Esophagus muscularis mucosa (tissue), 4 donors: ENCODE results near the gene FANCC.

Experiments
- EP300 ChIP-seq: sonication (generic); formaldehyde crosslinking; IDR thresholded peaks from one replicate; pipeline ENCODE4 v1.6.1; 2017; ENCODE audit warnings: antibody characterized with exemption
- POLR2A ChIP-seq: fragments of 450-650 bp; IDR thresholded peaks from one replicate; pipeline ENCODE4 v1.6.1; 2017; ENCODE audit warnings: antibody characterized with exemption, moderate library complexity, mild to moderate bottlenecking, low read depth
- POLR2AphosphoS5 ChIP-seq, 2 donors: sonication (generic); formaldehyde crosslinking; IDR thresholded peaks; one replicate each; pipeline ENCODE4 v1.6.1; 2017; ENCODE audit warnings: antibody characterized with exemption in 2 of 2
- TF ChIP-seq, protein P1 (sequence below), 3 experiments: fragments of 200-600 bp in 2 of 3; fragments of 450-650 bp in 1 of 3; sonication (generic) in 2 of 3; IDR thresholded peaks; one replicate each; pipeline ENCODE4 v1.5.1; 2017 to 2019; ENCODE audit warnings: antibody characterized with exemption in 3 of 3, mild to moderate bottlenecking in 2 of 3, moderate library complexity in 1 of 3

DNA sequence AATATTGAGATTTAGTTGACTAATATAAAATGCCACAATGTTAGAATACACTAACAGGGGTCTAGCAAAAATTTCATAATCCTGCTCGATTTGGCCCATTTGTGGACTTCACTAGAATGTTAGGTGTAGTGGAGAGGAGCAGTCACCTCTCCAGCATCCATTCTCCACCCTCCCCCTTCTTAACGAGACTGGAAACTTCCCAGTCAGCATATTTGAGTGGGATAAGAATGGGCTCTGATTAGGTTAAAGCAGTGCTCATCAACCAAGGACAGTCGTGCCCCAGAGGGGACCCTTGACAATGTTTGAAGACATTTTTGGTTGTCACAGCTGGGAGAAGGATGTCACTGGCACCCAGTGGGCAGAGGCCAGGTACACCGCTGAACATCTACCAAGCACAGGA lies 46.7 kb downstream of the FANCC start:
- TF ChIP-seq, protein P1, sequence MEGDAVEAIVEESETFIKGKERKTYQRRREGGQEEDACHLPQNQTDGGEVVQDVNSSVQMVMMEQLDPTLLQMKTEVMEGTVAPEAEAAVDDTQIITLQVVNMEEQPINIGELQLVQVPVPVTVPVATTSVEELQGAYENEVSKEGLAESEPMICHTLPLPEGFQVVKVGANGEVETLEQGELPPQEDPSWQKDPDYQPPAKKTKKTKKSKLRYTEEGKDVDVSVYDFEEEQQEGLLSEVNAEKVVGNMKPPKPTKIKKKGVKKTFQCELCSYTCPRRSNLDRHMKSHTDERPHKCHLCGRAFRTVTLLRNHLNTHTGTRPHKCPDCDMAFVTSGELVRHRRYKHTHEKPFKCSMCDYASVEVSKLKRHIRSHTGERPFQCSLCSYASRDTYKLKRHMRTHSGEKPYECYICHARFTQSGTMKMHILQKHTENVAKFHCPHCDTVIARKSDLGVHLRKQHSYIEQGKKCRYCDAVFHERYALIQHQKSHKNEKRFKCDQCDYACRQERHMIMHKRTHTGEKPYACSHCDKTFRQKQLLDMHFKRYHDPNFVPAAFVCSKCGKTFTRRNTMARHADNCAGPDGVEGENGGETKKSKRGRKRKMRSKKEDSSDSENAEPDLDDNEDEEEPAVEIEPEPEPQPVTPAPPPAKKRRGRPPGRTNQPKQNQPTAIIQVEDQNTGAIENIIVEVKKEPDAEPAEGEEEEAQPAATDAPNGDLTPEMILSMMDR (IDR thresholded peaks at IDR 0.05) = no peak
- TF ChIP-seq EP300 (no peak), POLR2AphosphoS5 (IDR thresholded peaks at IDR 0.05) (no peak), POLR2A (no peak)
